HCEC 1CT (cell line): ENCODE measurements around the gene RPS23.
"Not testable (repeated sequence)": the region's sequence is repeated elsewhere in the genome, so short reads cannot be mapped to it uniquely, and the experiment has no call there.

ENCODE experiments used
- DNase-seq: peaks from one replicate; pipeline ENCODE4 v3.0.0-alpha.2; 2017

The RPS23 gene

DNA sequence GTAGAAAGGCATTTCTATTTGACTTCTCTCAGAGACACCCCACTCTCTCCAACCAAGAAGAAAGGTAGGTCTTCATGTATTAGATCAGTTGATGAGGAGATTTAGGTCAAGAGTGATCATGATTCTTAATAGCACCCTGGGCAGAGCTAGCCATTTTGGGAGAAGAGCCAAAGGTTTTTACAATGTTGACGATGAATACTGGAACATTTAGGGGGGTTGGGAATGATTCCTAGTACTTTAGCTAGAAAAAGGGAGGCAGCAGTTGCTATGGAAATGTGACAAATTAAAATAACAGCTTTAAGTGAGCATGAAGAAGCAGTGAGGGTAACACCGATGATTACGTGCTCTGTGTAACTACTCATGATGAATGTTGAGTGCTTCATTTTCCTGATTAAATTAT is 9.5 kb upstream of the RPS23 start:
- no peak for DNase-seq

GRCh38 chr5:82285206-82285605 is 7.1 kb upstream of the RPS23 start:
- DNase-seq, result no peak

DNA sequence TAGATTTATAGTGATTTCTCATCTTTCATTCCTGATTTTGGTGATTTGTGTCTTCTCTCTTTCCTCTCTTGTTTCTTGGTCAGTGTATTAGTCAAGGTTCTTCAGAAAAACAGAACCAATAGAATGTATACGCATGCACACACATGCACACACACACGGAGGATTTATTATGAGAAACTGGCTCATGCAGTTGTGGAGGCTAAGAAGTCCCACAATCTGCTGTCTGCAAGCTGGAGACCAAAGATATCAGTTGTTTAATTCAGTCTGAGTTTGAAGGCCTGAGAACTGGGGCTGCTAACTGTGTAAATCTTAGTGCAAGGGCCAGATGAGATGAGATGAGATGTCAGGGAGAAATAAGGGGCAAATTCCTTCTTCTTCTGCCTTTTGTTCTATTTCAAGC is 5.7 kb upstream of the RPS23 start:
- no peak for DNase-seq

GRCh38 chr5:82278711-82279370 is 687 bp upstream of the RPS23 start:
- DNase-seq, result no peak

- DNase-seq, result no peak
Measured at GRCh38 chr5:82277613-82277986, 554 bp downstream of the RPS23 start.

- no peak for DNase-seq
Measured at GRCh38 chr5:82276800-82277612, 1.1 kb downstream of the RPS23 start.

DNA sequence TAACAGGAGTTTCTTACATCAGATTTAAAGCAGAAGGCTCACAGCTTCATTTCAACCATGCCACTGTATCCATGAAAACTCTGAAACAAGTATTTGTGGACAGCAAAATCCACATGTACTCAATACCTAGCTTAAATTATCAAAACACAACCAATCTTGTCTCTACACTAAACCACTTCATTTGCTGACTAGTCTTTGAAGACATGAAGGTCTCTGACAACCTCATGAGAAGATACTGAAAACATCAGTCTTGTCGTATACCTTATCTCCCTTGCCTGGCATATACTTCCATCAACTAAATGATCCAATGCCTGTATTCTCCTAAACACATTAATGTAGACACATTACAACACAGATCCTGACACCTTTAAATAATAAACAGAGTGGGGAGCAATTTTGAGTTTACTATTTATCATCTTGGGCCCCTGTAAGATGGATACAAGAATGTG is 2.9 kb downstream of the RPS23 start:
- no peak for DNase-seq

GRCh38 chr5:82274343-82275211 is 3.6 kb downstream of the RPS23 start:
- peak; percentile 4 for DNase-seq

DNA sequence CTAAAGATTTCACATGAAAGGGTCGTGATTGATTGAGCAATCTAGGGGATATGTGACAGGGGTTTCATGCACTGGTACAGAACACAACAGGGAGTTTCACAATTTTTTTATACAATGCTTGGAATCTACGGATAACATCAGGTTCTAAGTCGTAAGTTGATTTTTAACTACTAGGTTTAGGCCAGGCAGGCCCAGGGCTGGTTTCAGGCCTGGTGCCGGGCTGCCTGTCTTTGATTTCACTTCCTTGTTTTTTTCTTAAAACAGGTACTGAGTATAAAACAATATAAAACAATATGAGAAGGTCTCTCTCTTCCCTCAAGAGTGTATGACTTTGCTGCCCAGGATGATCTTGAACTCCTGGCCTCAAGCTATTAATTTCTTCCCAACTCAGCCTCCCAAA is 4.7 kb downstream of the RPS23 start:
- not testable (repeated sequence) for DNase-seq

- DNase-seq, result not testable (repeated sequence)
Measured at GRCh38 chr5:82272571-82273356, 5.4 kb downstream of the RPS23 start.

DNA sequence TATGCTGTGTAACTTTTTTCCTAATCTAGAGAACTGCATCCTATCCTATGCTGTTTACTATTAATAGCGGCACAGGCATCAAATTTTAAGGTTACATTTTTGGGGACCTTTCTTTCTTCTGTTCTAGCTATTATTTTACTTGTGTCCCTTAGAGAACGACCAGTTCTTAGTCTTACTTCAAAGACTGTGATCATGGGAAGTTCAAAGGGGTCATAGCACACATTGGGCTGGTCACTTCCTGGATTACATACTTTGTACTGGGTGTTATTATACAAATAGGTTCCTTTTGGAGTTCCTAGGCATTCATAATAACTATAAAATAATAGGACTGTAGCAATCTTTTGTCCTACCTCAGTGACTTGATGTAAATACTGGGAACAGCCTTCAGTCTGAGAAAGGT is 8.8 kb downstream of the RPS23 start:
- DNase-seq, result not testable (repeated sequence)

GRCh38 chr5:82267297-82267933 is 10.7 kb downstream of the RPS23 start:
- not testable (repeated sequence) for DNase-seq

- DNase-seq, result no peak
Measured at GRCh38 chr5:82265047-82265446, 13.1 kb downstream of the RPS23 start.

DNA sequence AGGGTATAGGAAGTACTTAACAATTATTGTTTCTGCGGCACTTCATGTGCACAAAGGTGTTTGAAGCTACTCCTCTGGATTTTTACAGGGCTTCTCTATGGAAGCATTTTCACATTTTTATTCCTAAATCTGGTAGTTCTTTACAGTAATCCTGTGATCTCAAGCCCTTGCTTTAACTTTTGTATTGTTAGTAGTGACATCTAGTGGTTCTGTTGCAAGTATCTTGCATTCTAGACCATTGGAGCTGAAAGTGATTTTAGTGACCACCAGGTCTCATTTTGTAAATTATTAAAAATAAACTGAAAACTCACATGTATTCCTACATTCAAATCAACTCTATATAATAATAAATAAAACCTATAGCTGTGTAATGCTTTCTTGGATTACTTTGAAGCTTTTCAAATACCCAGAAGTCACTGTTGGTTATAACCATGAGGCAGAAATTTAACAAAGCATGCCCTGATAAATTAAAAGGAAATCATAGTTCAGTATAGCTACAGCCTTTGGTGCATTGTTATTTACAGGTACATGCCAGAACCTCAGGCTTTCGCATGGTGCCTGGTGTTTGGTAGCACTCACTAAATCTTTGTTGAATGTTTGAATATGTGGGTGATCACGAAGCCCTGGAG is 18.9 kb downstream of the RPS23 start:
- DNase-seq, result peak; percentile 45

GRCh38 chr5:82257729-82258128 is 20.4 kb downstream of the RPS23 start:
- no peak for DNase-seq

- no peak for DNase-seq
Measured at GRCh38 chr5:82257247-82257646, 20.9 kb downstream of the RPS23 start.

- DNase-seq, result no peak
Measured at GRCh38 chr5:82255844-82256243, 22.3 kb downstream of the RPS23 start.

DNA sequence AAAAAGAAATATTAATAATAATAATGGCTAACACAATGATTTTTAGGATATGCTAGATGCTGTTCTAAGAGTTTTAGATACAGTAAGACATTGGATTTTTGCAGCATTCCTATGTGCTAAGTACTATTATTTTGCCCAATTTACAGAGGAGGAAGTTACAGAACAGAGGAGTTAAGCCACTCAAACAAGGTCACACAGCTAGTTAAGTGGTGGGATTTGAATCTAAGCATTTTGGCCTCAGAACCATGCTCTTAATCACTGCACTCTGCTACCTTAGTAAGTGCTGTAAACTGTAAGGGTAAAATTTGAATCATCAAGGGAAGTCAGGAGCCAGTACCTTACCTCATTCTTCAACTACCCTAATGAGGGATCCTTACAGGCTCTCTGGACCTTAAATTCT is 25.4 kb downstream of the RPS23 start:
- DNase-seq, result no peak

DNA sequence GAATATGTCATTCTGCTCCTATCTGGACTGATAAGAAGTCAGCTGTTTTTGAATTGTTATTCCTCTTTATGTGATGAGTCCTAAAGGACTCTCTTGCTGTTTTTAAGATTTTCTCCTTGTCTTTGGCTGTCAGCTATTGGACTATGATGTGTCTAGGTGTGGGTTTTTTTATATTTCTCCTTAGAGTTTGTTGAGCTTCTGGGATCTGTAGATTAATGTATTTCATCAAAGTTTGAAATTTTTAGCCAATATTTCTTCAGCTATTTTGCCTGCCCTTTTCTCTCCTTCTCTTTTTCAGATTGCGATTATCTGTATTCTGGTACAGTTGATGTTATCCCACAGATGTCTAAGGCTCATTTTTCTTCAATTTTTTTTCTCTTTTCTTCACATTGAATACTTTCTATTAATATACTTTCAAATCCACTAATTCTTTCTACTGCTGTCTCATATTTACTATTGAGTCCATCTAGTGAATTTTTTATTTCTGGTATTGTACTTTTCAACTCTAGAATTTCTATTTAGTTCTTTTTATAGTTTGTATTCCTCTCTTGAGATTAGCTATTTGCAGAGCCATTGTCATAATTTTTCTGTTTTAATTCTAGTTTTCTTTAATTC is 31.1 kb downstream of the RPS23 start:
- no peak for DNase-seq

GRCh38 chr5:82244854-82245635 is 33.1 kb downstream of the RPS23 start:
- DNase-seq, result no peak
